PC-9 (cell line): ENCODE measurements around the gene TCP11. TPM values are rescaled to one million over a fixed set of nuclear protein-coding genes. Genes with fewer than 3 reads are reported as not detected.

Source experiments
- BruUV-seq: library from RNA; stranded (reverse); fragments of 400-500 nt; replicated peaks from 2 replicates; lab custom pipeline; 2021; lab: Mats Ljungman, UMichigan
- CTCF ChIA-PET: fragments of 300-600 bp; sonication (Branson Sonifier 250); formaldehyde crosslinking; loops from one replicate; lab custom pipeline; 2022; ENCODE audit warnings: antibody characterized with exemption; lab: Charles Lee
- POLR2A ChIA-PET: fragments of 300-600 bp; sonication (Branson Sonifier 250); formaldehyde crosslinking; loops from one replicate; lab custom pipeline; 2022; ENCODE audit warnings: antibody characterized with exemption; ENCODE audit not compliant: unreplicated experiment; lab: Charles Lee
- DNase-seq, 2 experiments: peaks; one replicate each; pipeline versions ENCODE4 v3.0.0 to v3.0.0-alpha.2; 2015 to 2022; ENCODE audit warnings: mixed read lengths in 1 of 2
- H2AFZ ChIP-seq: fragments of 200-600 bp; sonication (generic); 2 replicates; pipeline ENCODE4 v1.8.1; 2017; ENCODE audit warnings: antibody characterized with exemption
- H3F3A ChIP-seq: fragments of 200-600 bp; sonication (generic); 2 replicates; pipeline ENCODE4 v1.8.1; 2017; ENCODE audit warnings: antibody characterized with exemption, mild to moderate bottlenecking, low read depth; ENCODE audit not compliant: insufficient read depth
- H3K27ac ChIP-seq: fragments of 200-600 bp; sonication (generic); 2 replicates; pipeline ENCODE4 v1.6.1; 2016; ENCODE audit warnings: mixed run types
- H3K27me3 ChIP-seq: fragments of 200-600 bp; sonication (generic); 2 replicates; pipeline ENCODE4 v1.6.1; 2016; ENCODE audit warnings: low read depth, mixed run types; ENCODE audit not compliant: insufficient read depth
- H3K36me3 ChIP-seq: fragments of 200-600 bp; sonication (generic); 2 replicates; pipeline ENCODE4 v1.6.1; 2016; ENCODE audit warnings: low read depth, mixed run types
- H3K4me1 ChIP-seq: fragments of 200-600 bp; sonication (generic); replicated peaks from 2 replicates; pipeline ENCODE4 v1.6.1; 2016; ENCODE audit warnings: mixed run types; ENCODE audit not compliant: insufficient read depth
- H3K4me2 ChIP-seq: fragments of 200-600 bp; sonication (generic); 2 replicates; pipeline ENCODE4 v1.6.1; 2017; ENCODE audit warnings: mixed run types
- H3K4me3 ChIP-seq: fragments of 200-600 bp; sonication (generic); 2 replicates; pipeline ENCODE4 v1.6.1; 2016; ENCODE audit warnings: mixed run types
- H3K79me2 ChIP-seq: fragments of 200-600 bp; sonication (generic); 2 replicates; pipeline ENCODE4 v1.6.1; 2017; ENCODE audit warnings: low read depth, mixed run types
- H3K9me2 ChIP-seq: fragments of 200-600 bp; sonication (generic); 2 replicates; pipeline ENCODE4 v1.8.1; 2017; ENCODE audit warnings: mild to moderate bottlenecking; ENCODE audit not compliant: insufficient read depth
- H3K9me3 ChIP-seq: fragments of 200-600 bp; sonication (generic); 2 replicates; pipeline ENCODE4 v1.8.1; 2016; ENCODE audit warnings: low read depth; ENCODE audit not compliant: insufficient read depth
- H4K20me1 ChIP-seq: fragments of 200-600 bp; sonication (generic); 2 replicates; pipeline ENCODE4 v1.8.1; 2017; ENCODE audit not compliant: insufficient read depth
- EZH2 ChIP-seq: fragments of 200-600 bp; sonication (generic); IDR thresholded peaks from 2 replicates; pipeline ENCODE4 v1.8.0; 2017; ENCODE audit warnings: antibody characterized with exemption, low read depth
- intact Hi-C: fragments of 100-400 bp; cut with micrococcal nuclease; formaldehyde crosslinking; loops from one replicate; pipeline ENCODE4 v1.10.0; 2022; ENCODE audit not compliant: unreplicated experiment
- total RNA-seq: library from RNA; stranded (reverse); gene quantifications from 2 replicates; pipeline ENCODE4 v1.2.3, GENCODE V29; 2021
- TF ChIP-seq, protein P1 (sequence below): fragments of 200-600 bp; sonication (generic); conservative IDR thresholded peaks from 2 replicates; pipeline ENCODE4 v1.6.1; 2017; ENCODE audit warnings: mixed run types, antibody characterized with exemption, mild to moderate bottlenecking, moderate library complexity

Gene TCP11
- total RNA-seq, 1 experiment from 2014 or later = not detected

DNA sequence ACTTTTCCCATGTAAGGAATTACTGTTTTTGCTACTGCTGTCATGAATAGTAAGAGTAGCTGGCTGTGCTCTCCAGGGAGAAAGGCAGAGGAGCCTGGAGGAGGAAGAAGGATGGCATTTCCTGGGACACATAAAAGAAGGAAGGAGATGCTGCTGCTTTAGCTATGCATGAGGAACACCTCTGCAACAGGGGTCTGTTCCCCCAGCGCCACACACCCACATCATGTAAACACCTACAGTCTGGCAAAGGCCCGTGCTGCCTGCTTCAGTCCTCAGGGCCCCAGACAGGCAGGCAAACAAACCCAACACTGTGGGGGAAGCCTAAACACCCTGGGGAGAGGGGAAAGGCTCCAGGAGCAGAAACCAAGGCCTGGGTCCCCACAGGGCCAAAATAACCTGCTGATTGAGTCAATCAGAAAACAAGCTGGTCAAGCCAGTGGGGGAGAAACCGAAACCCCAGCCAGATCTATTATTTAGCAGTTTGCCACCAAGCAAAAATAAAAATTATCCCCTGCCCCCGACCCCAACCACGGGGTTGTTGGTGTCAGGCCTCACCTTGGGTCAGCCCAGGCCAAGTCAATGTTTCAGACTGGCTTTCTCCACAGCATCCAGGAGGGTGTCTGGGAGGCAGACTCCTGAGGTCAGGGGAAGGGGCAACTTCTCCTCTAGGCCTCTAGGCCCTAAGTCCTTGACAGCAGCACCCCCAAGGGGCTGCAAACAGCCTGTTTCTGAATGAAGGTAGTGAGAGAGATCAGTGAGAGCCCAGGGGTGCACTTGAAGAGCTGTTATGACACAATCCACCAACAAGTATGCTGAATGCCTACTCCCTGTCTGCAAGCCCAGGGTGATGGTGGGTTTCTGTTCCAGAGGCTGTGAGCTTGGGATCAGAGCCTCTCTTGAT lies 38.0 kb upstream of the TCP11 start:
- no TSS peak for BruUV-seq
- no peak for DNase-seq
- H3K79me2 ChIP-seq = no peaks in the 10 kb centered on the region
- H4K20me1 ChIP-seq = no peaks in the 10 kb centered on the region
- H3K4me3 ChIP-seq = no peak overlapping the region
- no peaks in the 10 kb centered on the region for H3K27me3 ChIP-seq
- H3K27ac ChIP-seq = no peak overlapping the region
- no peak for TF ChIP-seq EZH2
- TF ChIP-seq, protein P1, sequence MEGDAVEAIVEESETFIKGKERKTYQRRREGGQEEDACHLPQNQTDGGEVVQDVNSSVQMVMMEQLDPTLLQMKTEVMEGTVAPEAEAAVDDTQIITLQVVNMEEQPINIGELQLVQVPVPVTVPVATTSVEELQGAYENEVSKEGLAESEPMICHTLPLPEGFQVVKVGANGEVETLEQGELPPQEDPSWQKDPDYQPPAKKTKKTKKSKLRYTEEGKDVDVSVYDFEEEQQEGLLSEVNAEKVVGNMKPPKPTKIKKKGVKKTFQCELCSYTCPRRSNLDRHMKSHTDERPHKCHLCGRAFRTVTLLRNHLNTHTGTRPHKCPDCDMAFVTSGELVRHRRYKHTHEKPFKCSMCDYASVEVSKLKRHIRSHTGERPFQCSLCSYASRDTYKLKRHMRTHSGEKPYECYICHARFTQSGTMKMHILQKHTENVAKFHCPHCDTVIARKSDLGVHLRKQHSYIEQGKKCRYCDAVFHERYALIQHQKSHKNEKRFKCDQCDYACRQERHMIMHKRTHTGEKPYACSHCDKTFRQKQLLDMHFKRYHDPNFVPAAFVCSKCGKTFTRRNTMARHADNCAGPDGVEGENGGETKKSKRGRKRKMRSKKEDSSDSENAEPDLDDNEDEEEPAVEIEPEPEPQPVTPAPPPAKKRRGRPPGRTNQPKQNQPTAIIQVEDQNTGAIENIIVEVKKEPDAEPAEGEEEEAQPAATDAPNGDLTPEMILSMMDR = no peak
- no peak overlapping the region for H2AFZ ChIP-seq
- H3K36me3 ChIP-seq = no peaks in the 10 kb centered on the region
- peaks cover 39% of the 10 kb centered on the region for H3K4me1 ChIP-seq
- H3K4me2 ChIP-seq = no peak overlapping the region
- intact Hi-C loops = no loop called here
- CTCF ChIA-PET = no interaction called here
- no peaks in the 10 kb centered on the region for H3K9me2 ChIP-seq
- H3F3A ChIP-seq = peaks cover 35% of the 10 kb centered on the region; the same call in 1 of the 2 replicates
- POLR2A ChIA-PET = no interaction called here
- H3K9me3 ChIP-seq = no peaks in the 10 kb centered on the region

- ChIA-PET CTCF (no interaction called here), POLR2A (no interaction called here)
- intact Hi-C loops = no loop called here
- Histone ChIP-seq H3K4me3 (no peak overlapping the region), H3K27ac (no peak overlapping the region), H3K36me3 (no peaks in the 10 kb centered on the region), H3K4me1 (peaks cover 38% of the 10 kb centered on the region), H3F3A (peaks cover 33% of the 10 kb centered on the region; the same call in 1 of the 2 replicates), H3K4me2 (no peak overlapping the region), H3K27me3 (no peaks in the 10 kb centered on the region), H3K9me2 (no peaks in the 10 kb centered on the region), H2AFZ (no peak overlapping the region), H3K79me2 (no peaks in the 10 kb centered on the region), H4K20me1 (no peaks in the 10 kb centered on the region), H3K9me3 (no peaks in the 10 kb centered on the region)
- TF ChIP-seq EZH2 = no peak
- TF ChIP-seq, protein P1 = no peak
- no TSS peak for BruUV-seq
- DNase-seq = no peak
These were observed 36.9 kb upstream of the TCP11 start for GRCh38 chr6:35178012-35178411.

DNA sequence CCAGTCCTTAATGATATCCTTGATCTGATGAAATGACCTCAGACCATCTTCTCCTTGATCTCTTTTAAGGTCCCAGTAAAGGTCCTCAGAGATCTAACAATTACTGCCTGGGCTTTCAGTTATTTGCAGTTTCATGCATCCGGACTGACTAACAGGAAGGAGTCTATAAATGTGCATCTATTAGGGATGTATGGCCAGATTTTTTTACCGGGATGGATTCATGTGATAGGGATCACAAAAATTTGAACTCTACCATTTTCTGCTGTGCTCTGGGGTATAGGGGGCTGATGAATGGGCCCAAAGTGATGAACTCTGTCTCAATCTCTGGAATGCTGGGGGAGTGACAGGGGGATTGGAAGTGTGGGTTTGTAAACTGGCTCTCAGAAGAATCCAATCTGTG lies 36.5 kb upstream of the TCP11 start:
- no peak for TF ChIP-seq EZH2
- TF ChIP-seq, protein P1 = no peak
- Histone ChIP-seq H3K9me2 (no peaks in the 10 kb centered on the region), H3K4me1 (peaks cover 39% of the 10 kb centered on the region), H3F3A (peaks cover 34% of the 10 kb centered on the region; the same call in 1 of the 2 replicates), H4K20me1 (no peaks in the 10 kb centered on the region), H3K9me3 (no peaks in the 10 kb centered on the region), H3K36me3 (no peaks in the 10 kb centered on the region), H3K27me3 (no peaks in the 10 kb centered on the region), H3K79me2 (no peaks in the 10 kb centered on the region), H2AFZ (no peak overlapping the region), H3K4me3 (no peak overlapping the region), H3K27ac (no peak overlapping the region), H3K4me2 (no peak overlapping the region)
- POLR2A ChIA-PET = no interaction called here
- intact Hi-C loops = no loop called here
- DNase-seq = no peak
- CTCF ChIA-PET = no interaction called here
- no TSS peak for BruUV-seq
